HG03097 (cell line): ENCODE data around the gene CELF4.
"Not testable (repeated sequence)": the region's sequence is repeated elsewhere in the genome, so short reads cannot be mapped to it uniquely, and the experiment has no call there.

Source experiments
- ATAC-seq: cut with Tn5 transposase; IDR thresholded peaks from one replicate; pipeline ENCODE4 v1.9.1; 2021; ENCODE audit not compliant: unreplicated experiment, low FRiP score

Gene CELF4

DNA sequence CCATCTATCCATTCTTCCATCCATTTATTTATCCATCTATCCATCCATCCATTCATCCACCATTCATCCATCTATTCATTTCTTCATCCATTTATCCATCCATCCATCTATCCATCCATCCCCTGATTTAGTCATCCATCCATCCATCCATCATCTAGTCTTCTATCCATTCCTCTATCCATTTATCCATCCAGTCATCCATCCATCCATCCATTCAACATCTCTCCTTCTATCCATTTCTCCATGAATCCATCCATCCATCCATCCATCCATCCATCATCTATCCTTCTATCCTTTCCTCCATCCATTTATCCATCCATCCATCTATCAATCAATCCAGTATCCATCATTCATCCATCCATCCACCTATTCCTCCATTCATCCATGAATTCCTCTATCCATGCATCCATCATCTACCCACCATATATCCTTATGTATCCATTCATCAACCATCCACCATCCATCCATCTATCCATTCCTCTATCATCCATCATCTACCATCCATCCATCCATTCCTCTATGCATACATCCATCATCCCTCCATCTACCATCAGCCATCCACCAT is 185.0 kb downstream of the CELF4 start:
- ATAC-seq: no peak

DNA sequence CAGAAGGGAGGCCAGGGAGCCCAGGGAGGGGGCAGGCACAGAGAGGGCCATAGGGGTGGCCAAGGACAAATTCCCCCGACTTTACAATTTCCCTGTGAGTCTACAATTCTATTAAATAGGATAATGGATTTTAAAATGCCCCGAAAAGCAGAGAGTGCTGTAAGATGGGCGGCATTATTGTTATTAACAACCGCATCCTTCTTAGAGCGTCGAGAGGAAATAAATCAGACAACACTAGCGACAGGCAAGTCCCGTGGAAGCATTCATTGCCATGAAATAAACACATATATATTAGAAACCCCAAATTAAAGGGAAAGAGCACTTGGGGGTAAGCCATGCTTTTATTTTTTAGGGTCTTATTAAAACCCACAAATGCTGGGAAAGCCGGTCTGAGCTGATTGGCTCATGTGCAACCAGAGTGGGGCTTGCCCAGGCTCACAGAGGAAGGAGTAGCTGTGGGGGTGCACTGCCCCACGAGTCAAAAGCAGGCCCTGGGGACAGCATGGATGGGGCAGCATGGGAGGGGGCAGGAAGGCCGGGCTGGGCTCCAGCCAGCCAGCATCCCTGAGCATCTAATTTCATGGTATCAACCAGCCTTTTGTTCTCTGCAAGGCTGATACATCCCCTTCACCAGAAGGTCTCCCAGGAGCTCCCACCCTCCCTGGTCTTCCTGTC is 187.1 kb downstream of the CELF4 start:
- no peak for ATAC-seq

DNA sequence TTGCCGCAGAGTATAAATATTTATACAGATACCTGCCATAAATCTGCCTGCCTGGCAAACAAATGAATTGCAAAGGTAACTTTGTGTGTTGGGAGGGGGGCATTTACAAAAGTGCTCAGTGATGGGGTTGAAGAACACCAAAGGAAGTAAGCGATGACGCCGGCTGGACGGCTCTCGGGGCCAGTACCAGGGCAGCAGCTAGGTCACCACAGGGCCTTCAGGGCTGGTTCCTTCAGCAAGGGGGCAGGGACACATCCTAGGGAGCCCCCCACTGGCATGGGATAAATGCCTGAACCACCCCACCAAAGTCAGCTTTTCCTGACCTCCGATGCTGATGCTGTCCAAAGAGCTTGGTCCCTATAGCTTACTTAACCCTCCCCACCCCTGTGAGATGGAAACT is 190.4 kb downstream of the CELF4 start:
- no peak for ATAC-seq

DNA sequence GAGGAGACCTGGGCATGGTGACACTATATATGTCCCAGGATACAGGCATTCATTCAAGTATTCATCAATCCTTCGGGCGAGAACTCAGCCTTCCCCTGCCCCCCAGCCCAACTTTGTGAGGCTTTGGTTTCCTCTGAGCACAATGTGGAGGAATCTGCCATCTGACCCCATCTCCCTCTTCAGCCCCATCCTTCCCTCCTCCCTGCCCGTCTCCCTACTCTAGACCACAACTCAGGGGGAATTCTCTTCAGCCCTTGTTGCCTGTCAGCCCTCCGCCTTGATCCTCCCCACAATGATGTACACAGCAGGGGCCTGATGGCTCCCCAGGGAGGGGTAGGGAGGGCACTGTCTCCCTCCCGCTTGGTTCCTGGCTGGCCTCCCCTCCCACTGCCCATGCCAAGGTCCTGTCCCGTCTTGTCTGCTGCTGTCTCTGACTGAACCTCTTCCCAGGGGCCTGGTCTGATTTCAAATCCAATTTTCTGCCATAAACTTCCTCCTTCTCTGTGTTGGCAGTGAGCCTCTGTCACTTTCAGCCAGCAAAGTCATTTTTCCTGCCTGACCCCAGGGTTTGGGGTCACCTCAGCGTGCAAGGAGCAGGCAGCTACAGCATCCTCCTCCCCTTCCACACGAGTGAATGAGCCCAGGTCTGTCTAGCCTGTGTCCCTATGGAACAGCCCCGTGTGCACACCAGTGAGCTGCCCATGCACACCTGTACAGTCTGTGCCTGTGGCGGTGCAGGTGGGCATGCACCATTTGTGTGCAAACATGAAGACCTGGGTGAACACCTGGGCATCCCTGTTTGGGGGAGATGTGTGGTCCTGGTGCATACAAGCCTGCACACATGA is 197.3 kb downstream of the CELF4 start:
- ATAC-seq: no peak

DNA sequence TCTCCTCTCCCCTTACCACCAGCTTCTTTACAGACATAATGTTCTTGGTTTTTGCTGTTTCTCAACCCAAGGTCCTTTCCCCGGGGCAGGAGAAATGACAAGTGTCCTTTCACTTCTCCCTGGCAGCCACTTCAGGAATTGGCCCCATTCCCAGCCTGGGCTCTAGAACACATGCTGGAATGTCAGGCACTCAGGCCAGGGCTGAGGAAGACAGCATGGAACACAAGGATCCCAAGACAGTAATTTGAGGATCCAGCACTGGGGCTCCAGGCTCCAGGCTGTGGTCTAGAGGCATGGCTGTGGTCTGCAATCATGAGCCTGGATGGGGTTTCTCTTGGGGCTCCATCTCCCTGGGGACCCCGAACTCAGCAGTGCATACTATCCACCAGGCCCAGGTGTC is 201.4 kb downstream of the CELF4 start:
- no peak for ATAC-seq

DNA sequence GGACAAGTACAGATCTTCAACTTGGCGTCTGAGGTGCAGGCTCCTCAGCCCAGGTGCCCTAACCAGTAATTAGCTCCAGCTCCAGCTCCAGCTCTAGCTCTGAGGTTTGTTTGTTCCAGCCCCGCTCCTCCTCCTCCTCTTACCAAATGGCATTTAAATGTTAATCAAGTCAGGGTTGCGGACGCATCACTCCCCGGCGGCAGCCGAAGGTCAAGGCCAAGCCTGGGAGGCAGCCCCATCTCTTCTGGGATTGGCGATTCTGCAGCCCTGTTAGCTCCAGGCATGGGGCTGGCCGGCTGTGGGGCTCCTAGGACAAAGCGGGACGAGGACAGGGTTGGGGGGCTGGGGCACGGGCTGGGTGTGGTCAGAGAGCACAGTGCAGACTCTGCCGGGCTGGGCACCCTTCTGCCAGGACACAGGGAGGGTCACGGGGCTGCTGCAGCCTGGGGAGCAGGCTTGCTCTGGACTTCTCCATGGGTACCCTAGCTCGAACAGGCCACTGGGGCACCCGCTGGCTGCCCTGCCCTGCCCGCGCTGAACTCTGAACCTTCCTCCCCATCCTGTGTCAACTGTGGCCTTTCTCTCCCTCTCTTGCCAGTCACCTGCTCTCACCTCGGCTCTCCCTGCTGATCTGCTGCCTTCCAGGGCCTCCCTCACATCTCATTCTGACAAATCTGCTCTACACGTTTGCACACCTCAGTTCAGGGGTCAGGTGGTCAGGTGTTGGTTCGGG is 203.3 kb downstream of the CELF4 start:
- ATAC-seq: no peak

DNA sequence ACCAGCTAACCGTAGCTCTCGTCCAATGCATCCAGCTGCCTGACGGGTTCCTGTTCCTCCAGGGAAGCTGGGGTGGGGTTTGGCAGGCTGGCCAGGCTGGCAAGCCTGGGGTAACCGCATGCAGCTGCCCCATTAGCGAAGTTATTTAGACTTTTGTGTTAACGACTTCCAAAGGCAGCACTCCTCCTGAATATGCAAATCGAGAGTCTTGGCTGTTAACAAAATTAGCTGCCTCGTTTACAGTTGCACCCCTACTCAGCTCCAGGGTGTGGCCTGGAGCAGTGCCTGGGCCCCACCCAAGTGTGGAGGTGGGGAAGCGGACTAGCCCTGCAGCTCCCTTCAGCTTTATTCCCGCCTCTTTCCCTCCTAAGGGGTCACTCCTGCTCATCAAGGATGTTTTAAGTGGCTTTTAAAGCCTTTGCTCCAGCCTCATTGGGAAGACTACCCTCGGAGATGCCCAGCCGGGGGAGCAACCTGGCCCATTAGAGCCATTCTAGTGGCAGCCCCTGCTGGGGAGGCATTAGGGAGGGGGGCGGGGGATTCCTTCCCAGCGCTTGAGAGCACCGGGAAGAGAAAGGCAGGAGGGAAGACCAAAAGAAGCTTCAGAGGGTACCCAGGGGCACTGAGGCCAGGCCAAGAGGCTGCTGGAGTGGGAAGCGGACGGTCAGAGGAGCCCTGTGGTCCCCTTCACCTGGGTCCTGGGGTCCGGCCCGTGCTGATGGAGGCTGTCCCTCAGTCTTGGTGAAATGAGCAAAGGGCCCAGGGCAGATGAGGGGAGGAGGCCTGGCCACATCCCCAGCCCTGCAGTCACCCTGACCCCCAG is 204.1 kb downstream of the CELF4 start:
- ATAC-seq: no peak

DNA sequence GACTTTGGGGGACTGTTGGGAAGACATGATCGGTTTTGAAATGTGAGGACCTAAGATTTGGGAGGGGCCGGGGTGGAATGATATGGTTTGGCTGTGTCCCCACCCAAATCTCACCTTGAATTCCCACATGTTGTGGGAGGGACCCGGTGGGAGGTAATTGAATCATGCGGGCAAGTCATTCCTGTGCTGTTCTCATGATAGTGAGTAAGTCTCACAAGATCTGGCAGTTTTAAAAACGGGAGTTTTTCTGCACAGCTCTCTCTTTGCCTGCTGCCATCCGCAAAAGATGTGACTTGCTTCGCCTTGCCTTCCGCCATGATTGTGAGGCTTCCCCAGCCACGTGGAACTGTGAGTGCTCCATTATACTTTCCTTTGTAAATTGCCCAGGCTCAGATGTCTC is 207.5 kb downstream of the CELF4 start:
- not testable (repeated sequence) for ATAC-seq

DNA sequence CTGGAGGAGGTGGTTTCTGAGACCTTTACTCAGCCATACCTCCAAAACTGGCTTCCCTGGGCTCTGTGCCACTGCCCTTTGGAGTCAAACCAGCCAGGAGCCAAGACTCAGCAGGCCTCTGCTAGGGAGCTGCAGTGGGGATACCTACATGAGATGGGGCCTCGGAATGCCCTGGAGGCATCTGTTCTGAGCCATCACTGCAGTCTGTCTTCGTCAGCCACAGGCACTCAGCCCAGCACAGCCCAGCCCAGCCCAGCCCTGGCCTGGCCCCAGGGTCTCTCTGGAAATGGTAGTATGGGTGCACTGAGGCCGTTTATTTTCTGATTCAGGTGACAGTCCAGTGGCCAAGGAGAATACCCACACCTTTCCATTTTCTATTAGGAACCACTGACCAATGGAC is 209.8 kb downstream of the CELF4 start:
- ATAC-seq: no peak

DNA sequence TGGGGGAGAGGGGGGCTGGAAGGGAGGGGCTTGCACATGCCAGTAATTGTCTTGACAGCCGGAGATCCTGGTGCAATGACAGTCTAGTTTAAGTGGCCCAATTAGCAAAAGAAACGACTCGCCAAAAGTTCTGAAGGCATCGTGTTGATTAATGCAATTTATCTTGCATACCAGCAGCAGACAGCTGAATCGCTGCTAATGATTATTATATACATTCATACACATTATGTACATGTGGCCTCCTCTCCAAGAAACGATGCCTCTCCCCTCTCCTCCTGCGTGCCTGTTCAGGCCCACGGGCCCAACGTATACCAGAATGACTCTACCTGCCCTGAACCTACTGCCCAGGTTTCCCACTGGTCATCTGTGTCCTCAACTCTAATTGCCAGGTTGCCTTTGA is 214.5 kb downstream of the CELF4 start:
- ATAC-seq: no peak

DNA sequence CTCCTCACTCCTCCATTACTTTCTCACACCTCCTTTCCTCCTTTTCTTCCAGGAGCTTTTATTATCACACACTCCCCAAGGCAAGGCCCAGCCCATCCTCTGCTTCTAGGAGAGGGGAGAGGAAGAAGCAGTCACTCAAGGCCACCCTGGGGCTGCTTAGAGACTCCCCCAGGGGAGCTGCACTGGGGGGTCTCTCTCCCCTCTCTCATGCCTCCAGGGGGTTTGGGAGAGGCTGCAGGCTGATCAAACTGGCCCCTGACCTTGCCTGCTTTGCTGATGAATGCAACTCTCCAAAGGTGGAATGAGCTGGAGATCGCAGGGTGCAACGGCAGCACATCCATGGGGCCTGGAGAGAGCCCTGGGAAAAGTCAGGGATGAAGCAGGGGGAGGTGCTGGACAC is 216.9 kb downstream of the CELF4 start:
- ATAC-seq: no peak

DNA sequence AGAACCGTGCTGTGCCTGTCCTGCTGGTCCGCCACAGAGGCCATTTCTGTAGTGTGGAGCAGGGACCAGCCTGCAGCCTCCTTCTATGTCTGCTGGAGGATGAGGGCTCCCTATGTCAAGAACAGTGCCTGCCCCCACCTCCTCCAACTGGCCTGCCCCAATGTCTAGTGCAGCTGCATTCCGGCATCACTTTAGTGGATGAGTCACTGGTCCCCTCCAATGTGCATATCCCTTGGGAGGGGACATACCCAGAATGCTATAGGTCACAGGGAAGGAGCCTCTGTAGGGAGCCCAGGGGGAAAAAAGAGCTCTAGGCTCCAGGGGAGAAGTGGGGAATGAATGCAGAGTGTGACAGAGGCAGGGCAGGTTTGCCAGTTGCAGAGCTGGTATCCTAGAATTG is 219.6 kb downstream of the CELF4 start:
- ATAC-seq: no peak

DNA sequence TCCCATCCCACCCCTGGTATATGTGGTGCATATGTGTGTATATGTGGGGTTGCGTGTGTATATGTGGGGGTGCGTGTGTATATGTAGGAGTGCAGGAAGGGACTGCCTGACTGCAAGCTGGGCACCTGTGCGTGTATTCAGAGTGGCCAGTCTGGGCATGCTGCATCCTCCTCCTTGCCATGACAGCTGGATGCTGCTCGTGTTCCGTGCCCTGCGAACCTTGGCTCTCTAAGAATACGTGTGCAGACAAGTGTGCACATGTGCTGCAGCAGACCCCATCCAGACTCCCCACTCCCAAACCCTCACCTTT is 222.1 kb downstream of the CELF4 start:
- ATAC-seq: no peak

DNA sequence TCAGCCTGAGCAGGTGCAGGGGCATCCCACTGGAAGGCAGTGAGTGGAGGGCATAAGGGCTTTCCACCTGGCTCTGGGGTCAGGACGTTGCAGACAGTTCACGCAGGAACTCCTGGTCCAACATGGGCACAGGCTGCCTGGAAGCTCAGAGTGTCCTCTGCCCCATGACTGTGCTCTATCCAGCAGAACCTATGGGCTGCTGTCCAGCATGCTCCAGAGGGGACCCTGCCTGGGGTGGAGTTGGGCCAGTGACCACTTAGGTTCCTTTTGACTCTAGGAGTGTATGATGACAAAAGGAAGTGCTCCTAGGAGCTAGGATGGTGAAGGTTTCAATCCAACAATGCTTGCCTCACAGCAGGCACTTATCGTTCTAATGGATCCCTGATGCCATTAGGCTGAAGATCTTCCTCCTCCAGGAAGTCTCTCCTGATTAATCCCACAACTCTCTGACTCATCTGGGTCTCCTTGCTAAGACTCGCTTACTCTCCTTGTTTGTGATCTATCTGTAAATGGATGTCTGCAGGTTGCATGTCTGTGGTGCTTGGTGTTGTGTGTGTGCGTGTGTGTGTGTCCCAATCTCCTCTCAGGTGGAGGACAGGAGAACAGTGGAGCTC is 224.0 kb downstream of the CELF4 start:
- no peak for ATAC-seq

DNA sequence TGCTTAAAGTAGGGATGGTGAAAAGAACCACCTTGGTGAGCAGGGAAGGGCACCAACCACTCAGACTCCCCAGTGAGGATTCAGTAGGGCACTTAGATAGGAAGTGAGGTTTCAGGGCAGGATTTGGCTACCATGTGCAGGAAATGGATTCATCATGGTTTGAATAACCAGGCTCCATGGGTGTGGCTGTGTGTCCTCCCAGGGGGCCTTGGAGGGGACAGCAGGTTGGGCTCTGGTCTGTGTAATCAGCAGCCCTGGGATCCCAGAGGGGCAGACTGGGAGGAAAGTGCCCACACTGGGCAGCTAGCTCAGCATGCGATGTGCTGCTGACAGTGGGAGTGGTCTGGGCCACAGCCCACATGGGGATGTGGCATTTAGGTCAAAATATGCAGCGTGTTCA is 224.6 kb downstream of the CELF4 start:
- ATAC-seq: no peak

DNA sequence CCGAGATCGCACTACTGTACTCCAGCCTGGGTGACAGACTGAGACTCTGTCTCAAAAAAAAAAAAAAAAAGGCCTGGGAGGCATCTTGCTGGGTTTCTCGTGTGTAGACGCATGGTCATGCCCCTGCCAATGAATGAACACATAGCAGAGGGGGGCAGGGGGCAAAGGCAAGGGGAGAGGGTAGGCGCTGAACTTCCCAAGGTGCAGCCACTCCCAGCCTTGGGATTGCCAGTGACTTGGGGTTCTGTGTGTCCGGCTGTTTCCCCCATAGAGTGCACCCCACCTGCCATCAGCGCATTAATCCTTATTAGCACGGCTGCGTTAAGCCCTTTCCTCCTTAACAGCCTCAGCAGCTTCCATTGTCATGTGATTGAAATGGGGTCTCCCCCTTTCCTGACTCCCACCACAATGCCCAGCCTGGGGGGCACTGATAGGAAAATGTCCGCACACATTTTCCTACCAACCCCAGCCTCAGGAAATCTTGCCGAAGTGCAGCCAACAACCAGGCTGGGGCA is 225.8 kb downstream of the CELF4 start:
- no peak for ATAC-seq

DNA sequence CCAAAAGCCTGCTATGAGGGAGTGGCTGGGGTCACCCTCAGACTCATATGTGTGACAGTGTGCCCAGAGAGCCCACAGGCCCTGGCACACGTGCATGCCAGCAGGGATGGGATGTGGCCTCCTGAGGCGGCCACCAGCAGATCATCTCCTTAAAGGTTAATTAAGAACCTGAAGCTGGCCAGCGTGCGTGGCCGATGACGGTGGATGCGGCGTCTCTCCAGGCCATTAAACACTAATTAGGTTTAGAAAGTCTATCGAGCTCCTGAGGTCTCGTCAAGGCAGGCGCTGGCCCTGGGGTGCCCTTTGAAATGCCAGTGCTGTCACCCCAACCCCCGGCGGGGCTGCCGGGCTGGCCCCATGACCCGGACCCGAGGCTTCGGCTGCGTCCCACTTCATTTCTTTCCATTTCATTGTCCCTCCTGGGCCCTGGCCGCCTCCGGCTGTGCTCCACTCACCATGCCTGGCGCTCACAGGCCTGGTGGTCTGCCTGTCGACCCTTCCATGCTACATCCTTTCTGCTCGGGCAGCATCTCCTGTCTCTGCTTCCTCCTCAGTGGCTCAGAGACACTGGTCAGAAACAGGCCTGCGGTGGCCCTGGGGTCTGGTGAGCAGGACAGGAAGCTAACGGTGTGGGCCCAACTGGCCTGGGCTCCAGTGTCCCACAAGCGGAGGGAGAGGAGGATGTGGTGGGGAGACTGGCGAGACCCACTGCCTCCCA is 228.9 kb downstream of the CELF4 start:
- no peak for ATAC-seq

DNA sequence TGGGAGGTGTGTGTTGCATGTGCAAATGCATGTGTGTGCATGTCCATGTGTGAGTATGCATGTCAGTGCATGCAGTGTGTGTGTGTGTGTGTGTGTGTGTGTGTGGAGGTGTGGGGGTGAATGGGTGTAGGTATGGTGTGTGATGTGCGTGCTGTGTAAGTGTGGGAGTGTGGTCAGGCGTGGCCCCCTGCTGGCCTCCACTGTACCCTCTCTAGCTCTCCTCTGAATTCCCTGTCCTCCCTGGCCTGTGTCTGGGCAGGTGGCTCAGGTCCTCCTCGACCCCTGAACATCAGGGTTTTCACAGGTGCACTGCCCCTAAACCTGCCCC is 230.2 kb downstream of the CELF4 start:
- ATAC-seq: no peak

DNA sequence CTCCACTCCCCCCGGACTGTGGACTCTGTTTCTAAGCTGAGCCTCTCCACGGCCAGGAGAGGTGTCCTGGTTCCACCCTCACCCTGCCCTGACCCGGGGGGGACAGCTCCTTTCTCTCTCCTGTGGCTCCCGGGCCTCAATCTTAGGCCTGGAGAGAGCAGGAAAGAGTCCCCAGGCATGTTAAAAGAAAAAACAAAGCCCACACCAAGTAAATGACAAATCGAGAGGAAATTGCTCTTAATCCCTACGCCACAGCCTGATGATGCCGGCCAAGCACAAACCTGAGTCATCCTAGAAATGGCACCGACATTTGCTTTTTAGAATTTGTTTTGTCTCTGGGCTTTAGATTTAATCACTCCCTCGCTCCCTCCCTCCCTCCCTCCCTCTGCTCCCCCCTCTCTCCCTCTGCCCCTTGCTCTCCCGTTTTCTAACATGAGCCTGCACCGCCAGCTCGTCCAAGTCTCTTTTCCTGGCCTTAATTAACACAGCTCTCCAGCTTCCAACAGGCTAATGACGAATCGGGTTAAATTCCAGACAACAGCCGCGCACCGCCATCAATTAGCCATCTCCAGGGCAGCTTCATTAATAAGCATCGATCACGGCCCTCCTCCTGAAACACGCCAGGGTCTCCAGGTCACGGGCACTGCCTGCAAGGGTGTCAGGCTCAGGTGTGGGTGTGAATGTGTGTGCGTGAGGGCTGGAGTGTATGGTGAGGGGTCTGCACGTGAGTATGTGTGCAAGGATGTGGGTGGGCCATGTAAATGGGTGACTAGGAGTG is 230.8 kb downstream of the CELF4 start:
- ATAC-seq: no peak
